ENCODE measurements around the gene NR0B1.

Gene NR0B1

GRCh38 chrX:30262763-30263162 is 46.4 kb downstream of the NR0B1 start:
- no peak for DNase-seq

- DNase-seq: no peak
Measured at GRCh38 chrX:30261012-30261411, 48.2 kb downstream of the NR0B1 start.

GRCh38 chrX:30259927-30260326 is 49.3 kb downstream of the NR0B1 start:
- no peak for DNase-seq

Data from CD4-positive, alpha-beta T cell treated with Interleukin-4 for 4 hours (primary cell).